ENCODE results near the gene UNC79. TPM values are rescaled to one million over a fixed set of nuclear protein-coding genes. Genes with fewer than 3 reads are reported as not detected.

UNC79 gene
- polyA plus RNA-seq, 3 donors, result 0.01 to 0.02 TPM; not detected in 1

- Mint-ChIP-seq H3K4me3 (no peak overlapping the region), H3K4me1 (no peaks in the 10 kb centered on the region), H3K9me3 (peaks cover 0 to 2% (median 0%) of the 10 kb centered on the region in 7 donors), H3K36me3 (no peaks in the 10 kb centered on the region), H3K27ac (no peak overlapping the region), H3K27me3 (ENCODE audit: low read depth in 3 of 3) (peaks cover 0 to 8% (median 5%) of the 10 kb centered on the region in 3 donors)
- H3K79me2 ChIP-seq (ENCODE audit: insufficient read depth, low read length), result no peaks in the 10 kb centered on the region
- no peaks in the 10 kb centered on the region for H3K4me1 ChIP-seq (ENCODE audit: control insufficient read depth in 1 of 2, insufficient read depth in 2 of 2, low read length in 2 of 2)
- no peaks in the 10 kb centered on the region for H3K36me3 ChIP-seq (replicated peaks in 1 of 2; ENCODE audit: control insufficient read depth in 1 of 2, insufficient read depth in 2 of 2, low read length in 2 of 2)
- no peak overlapping the region for H2AFZ ChIP-seq (ENCODE audit: insufficient read depth, low read depth, low read length, poor library complexity, severe bottlenecking)
- intact Hi-C loops (cut with micrococcal nuclease), result no loop called here
- H3K9me3 ChIP-seq (replicated peaks in 1 of 2; ENCODE audit: control insufficient read depth in 1 of 2, insufficient read depth in 1 of 2, low read length in 2 of 2), result no peaks in the 10 kb centered on the region
- no peak overlapping the region for H3K4me2 ChIP-seq (replicated peaks; ENCODE audit: extremely low read depth, low read length, poor library complexity, severe bottlenecking)
- no peaks in the 10 kb centered on the region for H3K27me3 ChIP-seq (ENCODE audit: control insufficient read depth in 2 of 2, insufficient read depth in 2 of 2, low read length in 2 of 2)
- no CpG with 5 or more reads among the region's 8 CpGs for WGBS (ENCODE audit: insufficient coverage)
- H3K27ac ChIP-seq (ENCODE audit: low read depth in 1 of 2, low read length in 2 of 2), result no peak overlapping the region
- TF ChIP-seq, protein P1, sequence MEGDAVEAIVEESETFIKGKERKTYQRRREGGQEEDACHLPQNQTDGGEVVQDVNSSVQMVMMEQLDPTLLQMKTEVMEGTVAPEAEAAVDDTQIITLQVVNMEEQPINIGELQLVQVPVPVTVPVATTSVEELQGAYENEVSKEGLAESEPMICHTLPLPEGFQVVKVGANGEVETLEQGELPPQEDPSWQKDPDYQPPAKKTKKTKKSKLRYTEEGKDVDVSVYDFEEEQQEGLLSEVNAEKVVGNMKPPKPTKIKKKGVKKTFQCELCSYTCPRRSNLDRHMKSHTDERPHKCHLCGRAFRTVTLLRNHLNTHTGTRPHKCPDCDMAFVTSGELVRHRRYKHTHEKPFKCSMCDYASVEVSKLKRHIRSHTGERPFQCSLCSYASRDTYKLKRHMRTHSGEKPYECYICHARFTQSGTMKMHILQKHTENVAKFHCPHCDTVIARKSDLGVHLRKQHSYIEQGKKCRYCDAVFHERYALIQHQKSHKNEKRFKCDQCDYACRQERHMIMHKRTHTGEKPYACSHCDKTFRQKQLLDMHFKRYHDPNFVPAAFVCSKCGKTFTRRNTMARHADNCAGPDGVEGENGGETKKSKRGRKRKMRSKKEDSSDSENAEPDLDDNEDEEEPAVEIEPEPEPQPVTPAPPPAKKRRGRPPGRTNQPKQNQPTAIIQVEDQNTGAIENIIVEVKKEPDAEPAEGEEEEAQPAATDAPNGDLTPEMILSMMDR (IDR thresholded peaks at IDR 0.05), result no peak
- H3K4me3 ChIP-seq (replicated peaks in 1 of 3; ENCODE audit: low read depth in 2 of 3, low read length in 3 of 3), result no peak overlapping the region
- no peaks in the 10 kb centered on the region for H4K20me1 ChIP-seq (ENCODE audit: insufficient read depth, low read length)
- H3K9ac ChIP-seq (ENCODE audit: insufficient read depth, low read length, poor library complexity, severe bottlenecking), result no peak overlapping the region
- DNase-seq, result no peak
Measured at GRCh38 chr14:93744876-93745275, 314.1 kb downstream of the UNC79 start.

DNA sequence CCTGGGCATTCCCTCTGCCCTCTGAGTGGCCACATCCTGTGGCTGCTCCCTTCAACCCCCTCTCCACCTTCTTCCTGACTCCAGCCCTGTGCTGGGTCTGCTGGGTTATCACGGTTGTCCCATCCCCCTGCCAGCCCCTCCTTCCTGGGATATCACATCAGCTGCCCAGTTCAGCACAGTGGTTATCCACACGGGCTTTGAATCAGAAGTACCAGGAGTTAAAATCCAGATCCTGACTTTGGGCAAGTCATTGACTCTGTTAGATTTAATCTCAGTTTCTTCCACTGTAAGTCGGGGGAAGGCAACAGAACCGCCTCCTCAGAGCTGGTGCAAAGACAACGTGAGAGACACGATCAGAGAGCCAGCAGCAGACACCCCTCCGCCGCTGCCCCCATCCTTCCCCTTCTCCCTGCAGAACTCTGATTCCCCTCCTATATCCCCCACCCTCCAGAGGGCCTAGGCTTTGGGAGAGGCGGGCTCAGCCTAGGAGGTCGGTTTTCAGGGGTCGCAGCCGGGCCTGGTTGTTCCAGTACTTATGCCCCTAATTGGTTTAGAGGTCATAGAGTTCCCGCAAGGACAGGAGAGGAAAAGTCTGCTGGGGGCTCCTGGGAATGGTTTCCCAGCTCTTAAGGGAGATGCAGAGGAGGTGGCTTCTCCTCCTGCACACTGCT, 315.0 kb downstream of the UNC79 start:
- intact Hi-C loops (cut with micrococcal nuclease), result no loop called here
- no peaks in the 10 kb centered on the region for H3K9me3 ChIP-seq (replicated peaks in 1 of 2; ENCODE audit: control insufficient read depth in 1 of 2, insufficient read depth in 1 of 2, low read length in 2 of 2)
- H3K36me3 ChIP-seq (replicated peaks in 1 of 2; ENCODE audit: control insufficient read depth in 1 of 2, insufficient read depth in 2 of 2, low read length in 2 of 2), result no peaks in the 10 kb centered on the region
- H4K20me1 ChIP-seq (ENCODE audit: insufficient read depth, low read length), result no peaks in the 10 kb centered on the region
- H3K27ac ChIP-seq (ENCODE audit: low read depth in 1 of 2, low read length in 2 of 2), result no peak overlapping the region
- TF ChIP-seq, protein P1 (IDR thresholded peaks at IDR 0.05), result no peak
- no peak overlapping the region for H3K4me3 ChIP-seq (replicated peaks in 1 of 3; ENCODE audit: low read depth in 2 of 3, low read length in 3 of 3)
- peaks cover 0 to 2% (median 0%) of the 10 kb centered on the region in 7 donors for H3K9me3 Mint-ChIP-seq
- DNase-seq, result no peak
- WGBS (ENCODE audit: insufficient coverage), result 89% methylated on average over 12 of the region's 13 CpGs
- no peaks in the 10 kb centered on the region for H3K36me3 Mint-ChIP-seq
- H3K4me1 ChIP-seq (ENCODE audit: control insufficient read depth in 1 of 2, insufficient read depth in 2 of 2, low read length in 2 of 2), result no peaks in the 10 kb centered on the region
- no peak overlapping the region for H3K9ac ChIP-seq (ENCODE audit: insufficient read depth, low read length, poor library complexity, severe bottlenecking)
- no peaks in the 10 kb centered on the region for H3K27me3 ChIP-seq (ENCODE audit: control insufficient read depth in 2 of 2, insufficient read depth in 2 of 2, low read length in 2 of 2)
- no peaks in the 10 kb centered on the region for H3K79me2 ChIP-seq (ENCODE audit: insufficient read depth, low read length)
- no peak overlapping the region for H3K4me2 ChIP-seq (replicated peaks; ENCODE audit: extremely low read depth, low read length, poor library complexity, severe bottlenecking)
- H3K27ac Mint-ChIP-seq, result no peak overlapping the region
- peaks cover 1 to 8% (median 4%) of the 10 kb centered on the region in 3 donors for H3K27me3 Mint-ChIP-seq (ENCODE audit: low read depth in 3 of 3)
- H3K4me3 Mint-ChIP-seq, result no peak overlapping the region
- no peaks in the 10 kb centered on the region for H3K4me1 Mint-ChIP-seq
- H2AFZ ChIP-seq (ENCODE audit: insufficient read depth, low read depth, low read length, poor library complexity, severe bottlenecking), result no peak overlapping the region

Data from CD14-positive monocyte (primary cell).